Measurements from ENCODE around the gene NFE2L3.

NFE2L3 gene

DNA sequence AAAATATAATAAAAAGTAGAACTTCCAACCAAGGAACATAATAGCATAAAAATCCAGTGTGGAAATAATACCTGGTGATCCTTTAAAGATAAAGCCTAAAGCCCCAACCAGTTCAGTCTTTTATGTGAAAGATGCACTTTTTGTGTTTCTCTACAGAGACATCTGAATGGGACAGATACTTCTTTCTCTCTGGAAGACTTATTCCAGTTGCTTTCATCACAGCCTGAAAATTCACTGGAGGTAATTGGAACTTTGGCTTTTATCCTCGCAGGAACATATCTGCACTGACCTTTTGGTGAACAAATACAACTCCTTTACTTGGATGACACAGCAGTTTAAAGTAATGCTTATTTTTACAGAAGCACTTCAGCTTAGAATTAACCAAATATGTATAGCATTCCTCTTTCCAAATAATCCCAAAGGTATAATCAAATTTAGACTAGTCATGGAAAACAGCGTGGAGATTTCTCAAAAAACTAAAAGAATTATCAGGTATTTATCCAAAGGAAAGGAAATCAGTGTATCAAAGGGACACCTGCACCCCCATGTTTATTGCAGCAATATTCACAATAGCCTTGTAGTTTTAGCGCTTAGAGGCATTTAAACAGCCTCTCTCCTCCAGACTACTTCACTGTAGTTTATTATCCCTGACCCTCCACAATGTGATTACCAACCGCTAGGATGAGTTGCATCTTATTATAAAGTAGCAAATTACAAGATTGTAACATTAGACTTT is 31.7 kb downstream of the NFE2L3 start:
- TF ChIP-seq, protein P1, sequence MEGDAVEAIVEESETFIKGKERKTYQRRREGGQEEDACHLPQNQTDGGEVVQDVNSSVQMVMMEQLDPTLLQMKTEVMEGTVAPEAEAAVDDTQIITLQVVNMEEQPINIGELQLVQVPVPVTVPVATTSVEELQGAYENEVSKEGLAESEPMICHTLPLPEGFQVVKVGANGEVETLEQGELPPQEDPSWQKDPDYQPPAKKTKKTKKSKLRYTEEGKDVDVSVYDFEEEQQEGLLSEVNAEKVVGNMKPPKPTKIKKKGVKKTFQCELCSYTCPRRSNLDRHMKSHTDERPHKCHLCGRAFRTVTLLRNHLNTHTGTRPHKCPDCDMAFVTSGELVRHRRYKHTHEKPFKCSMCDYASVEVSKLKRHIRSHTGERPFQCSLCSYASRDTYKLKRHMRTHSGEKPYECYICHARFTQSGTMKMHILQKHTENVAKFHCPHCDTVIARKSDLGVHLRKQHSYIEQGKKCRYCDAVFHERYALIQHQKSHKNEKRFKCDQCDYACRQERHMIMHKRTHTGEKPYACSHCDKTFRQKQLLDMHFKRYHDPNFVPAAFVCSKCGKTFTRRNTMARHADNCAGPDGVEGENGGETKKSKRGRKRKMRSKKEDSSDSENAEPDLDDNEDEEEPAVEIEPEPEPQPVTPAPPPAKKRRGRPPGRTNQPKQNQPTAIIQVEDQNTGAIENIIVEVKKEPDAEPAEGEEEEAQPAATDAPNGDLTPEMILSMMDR (conservative IDR thresholded peaks at IDR 0.05) = no peak
- peak overlapping the region; percentile 2; the same call in 1 of the 2 replicates for H3K27ac ChIP-seq

DNA sequence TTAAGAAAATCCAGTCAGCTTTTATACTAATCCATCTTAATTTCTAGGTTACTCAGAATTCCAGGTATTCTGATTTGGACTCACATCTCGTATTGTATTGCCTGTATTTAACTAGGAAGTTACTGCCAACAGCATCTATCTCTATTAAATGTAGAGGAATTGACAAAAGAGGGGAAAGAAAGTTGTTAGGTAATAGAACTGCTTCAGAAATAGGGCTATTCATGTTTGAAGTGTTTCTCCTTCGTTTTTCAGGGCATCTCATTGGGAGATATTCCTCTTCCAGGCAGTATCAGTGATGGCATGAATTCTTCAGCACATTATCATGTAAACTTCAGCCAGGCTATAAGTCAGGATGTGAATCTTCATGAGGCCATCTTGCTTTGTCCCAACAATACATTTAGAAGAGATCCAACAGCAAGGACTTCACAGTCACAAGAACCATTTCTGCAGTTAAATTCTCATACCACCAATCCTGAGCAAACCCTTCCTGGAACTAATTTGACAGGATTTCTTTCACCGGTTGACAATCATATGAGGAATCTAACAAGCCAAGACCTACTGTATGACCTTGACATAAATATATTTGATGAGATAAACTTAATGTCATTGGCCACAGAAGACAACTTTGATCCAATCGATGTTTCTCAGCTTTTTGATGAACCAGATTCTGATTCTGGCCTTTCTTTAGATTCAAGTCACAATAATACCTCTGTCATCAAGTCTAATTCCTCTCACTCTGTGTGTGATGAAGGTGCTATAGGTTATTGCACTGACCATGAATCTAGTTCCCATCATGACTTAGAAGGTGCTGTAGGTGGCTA is 32.5 kb downstream of the NFE2L3 start:
- H3K27ac ChIP-seq = peak overlapping the region; percentile 2; the same call in 1 of the 2 replicates

DNA sequence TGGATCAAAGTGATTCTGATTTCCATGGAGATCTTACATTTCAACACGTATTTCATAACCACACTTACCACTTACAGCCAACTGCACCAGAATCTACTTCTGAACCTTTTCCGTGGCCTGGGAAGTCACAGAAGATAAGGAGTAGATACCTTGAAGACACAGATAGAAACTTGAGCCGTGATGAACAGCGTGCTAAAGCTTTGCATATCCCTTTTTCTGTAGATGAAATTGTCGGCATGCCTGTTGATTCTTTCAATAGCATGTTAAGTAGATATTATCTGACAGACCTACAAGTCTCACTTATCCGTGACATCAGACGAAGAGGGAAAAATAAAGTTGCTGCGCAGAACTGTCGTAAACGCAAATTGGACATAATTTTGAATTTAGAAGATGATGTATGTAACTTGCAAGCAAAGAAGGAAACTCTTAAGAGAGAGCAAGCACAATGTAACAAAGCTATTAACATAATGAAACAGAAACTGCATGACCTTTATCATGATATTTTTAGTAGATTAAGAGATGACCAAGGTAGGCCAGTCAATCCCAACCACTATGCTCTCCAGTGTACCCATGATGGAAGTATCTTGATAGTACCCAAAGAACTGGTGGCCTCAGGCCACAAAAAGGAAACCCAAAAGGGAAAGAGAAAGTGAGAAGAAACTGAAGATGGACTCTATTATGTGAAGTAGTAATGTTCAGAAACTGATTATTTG is 33.3 kb downstream of the NFE2L3 start:
- H3K27ac ChIP-seq = no peak overlapping the region; the same call in 1 of the 2 replicates
- TF ChIP-seq, protein P1 (conservative IDR thresholded peaks at IDR 0.05) = no peak

DNA sequence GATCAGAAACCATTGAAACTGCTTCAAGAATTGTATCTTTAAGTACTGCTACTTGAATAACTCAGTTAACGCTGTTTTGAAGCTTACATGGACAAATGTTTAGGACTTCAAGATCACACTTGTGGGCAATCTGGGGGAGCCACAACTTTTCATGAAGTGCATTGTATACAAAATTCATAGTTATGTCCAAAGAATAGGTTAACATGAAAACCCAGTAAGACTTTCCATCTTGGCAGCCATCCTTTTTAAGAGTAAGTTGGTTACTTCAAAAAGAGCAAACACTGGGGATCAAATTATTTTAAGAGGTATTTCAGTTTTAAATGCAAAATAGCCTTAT is 33.8 kb downstream of the NFE2L3 start:
- H3K27ac ChIP-seq = no peak overlapping the region
- TF ChIP-seq, protein P1 (conservative IDR thresholded peaks at IDR 0.05) = no peak

DNA sequence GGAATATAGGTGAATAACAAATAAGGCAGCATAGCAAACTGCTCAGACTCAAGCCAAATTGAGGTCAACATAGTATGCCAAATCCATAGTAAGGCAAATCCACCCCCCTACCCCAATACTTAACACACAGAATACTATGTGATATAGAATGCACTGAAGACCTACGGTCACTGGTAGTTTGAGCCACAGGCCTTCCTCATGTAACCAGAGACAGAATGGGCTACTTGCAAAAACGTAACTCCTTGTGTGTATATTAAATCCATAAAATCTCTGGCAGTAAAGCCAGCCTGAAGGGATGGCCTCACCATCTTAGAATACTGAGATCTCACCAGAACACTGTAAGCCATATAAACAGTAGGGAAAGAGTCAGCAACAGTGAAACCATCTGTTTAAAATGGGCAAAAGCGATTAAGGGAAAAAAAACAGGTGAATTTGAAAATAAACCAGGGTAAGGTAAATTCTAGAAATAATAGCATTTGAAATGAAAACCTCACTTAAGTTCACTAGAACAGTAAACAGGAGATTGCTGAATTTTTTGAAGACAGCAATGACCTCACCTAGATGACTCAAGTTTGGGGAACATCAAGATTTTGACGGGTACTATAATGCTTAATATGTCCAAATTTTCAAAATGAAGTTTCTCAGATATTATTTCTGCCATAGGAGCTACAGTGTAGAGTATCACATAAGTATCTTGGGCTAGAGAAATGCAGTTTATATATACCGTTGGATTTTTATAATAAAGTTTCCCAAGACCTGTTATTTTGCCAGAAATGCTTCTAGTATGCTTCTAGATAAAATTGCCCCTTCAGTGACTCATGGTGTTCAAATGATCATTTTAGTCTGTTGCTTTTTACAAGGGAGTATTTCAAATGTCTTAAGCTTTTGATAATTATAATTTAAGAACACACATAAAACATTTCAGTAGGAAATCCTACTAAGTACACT is 34.6 kb downstream of the NFE2L3 start:
- H3K27ac ChIP-seq = no peak overlapping the region; the same call in 1 of the 2 replicates

DNA sequence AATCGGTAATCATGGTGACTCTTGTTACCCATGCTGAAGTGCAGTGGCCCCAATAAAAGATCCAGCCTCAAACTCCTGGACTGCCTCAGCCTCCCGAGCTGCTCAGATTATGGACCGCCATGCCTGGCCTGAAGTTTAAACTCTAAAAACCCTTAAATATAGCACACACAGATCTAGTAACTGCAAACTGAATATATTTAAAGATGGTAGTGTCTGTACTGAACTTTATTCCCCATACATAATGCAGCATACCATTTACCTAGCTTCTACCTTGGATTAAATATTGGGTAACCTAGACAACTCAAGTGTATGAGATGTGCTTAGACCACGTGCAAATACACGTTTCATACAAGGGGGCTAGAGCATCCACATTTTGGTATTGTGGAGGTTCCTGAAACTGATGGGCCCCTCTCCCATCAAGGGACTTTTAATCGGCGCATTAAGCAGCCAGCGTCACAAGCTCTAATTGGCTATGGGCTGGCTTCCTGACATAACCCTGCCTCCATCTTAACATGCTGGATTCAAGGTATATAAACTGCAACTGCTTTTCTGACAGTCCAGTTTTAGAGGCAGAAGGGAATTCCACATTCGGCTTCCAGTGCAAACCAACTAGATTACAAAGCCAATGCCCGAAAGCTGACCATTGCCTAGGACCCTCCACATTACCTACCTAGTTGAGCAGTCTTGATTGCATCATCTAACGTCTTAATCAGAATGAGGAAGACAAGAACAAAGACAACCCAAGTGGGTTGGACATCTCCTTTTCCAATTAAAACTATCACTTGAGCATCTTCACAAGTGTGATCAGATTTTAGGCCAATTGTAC is 35.6 kb downstream of the NFE2L3 start:
- TF ChIP-seq, protein P1 (conservative IDR thresholded peaks at IDR 0.05) = no peak
- H3K27ac ChIP-seq = no peak overlapping the region; the same call in 1 of the 2 replicates

More for the DNA sequence above, 34.6 kb downstream of the NFE2L3 start:
- TF ChIP-seq, protein P1 (conservative IDR thresholded peaks at IDR 0.05) = no peak
